HCT116 (cell line): Measurements from ENCODE around the gene MSMO1. TPM values are rescaled to one million over a fixed set of nuclear protein-coding genes. Genes with fewer than 3 reads are reported as not detected.
A peak's percentile ranks its signal among the peaks of the same experiment; 100 is the strongest.

Experiments
- ATAC-seq: fragments of 200-7000 bp; cut with Tn5 transposase; 2 replicates; pipeline ENCODE4 v1.9.1; 2020; ENCODE audit warnings: mild to moderate bottlenecking, moderate library complexity
- BruUV-seq: library from RNA; stranded (reverse); fragments of 400-500 nt; replicated peaks from 2 replicates; lab custom pipeline; 2021; lab: Mats Ljungman, UMichigan
- CTCF ChIA-PET: fragments of 300-600 bp; sonication (Branson Sonifier 250); formaldehyde crosslinking; loops from one replicate; lab custom pipeline; 2021; ENCODE audit warnings: antibody characterized with exemption; lab: Charles Lee
- POLR2A ChIA-PET: fragments of 300-600, 350-600 bp; sonication (Branson Sonifier 250); formaldehyde crosslinking; loops from one replicate; lab custom pipeline; 2021; ENCODE audit warnings: antibody characterized with exemption; lab: Charles Lee
- RAD21 ChIA-PET, 2 experiments: fragments of 300-600 bp; sonication (Branson Sonifier 250); formaldehyde crosslinking; loops; one replicate each; lab custom pipeline; 2023; ENCODE audit warnings: low total read pairs in 2 of 2; ENCODE audit not compliant: uncharacterized antibody in 2 of 2, unreplicated experiment in 2 of 2, low non-redundant PET in 1 of 2; lab: Charles Lee
- DNase-seq: peaks from one replicate; pipeline ENCODE4 v3.0.0-alpha.2; 2010; ENCODE audit warnings: low read depth, low spot score
- H2AFZ ChIP-seq: fragments of 200-600 bp; shearing (Covaris generic), sonication (generic); 2 replicates; pipeline ENCODE4 v1.6.1; 2017; ENCODE audit warnings: low read depth, mixed run types, mixed read lengths, antibody characterized with exemption, low read length; ENCODE audit not compliant: poor library complexity, severe bottlenecking
- H3K27ac ChIP-seq: 2 replicates; pipeline ENCODE4 v1.5.1; 2012; ENCODE audit warnings: low read depth, low read length
- H3K27me3 ChIP-seq: fragments of 200-600 bp; sonication (generic); 2 replicates; pipeline ENCODE4 v1.6.1; 2016; ENCODE audit warnings: mixed run types, low read length, mixed read lengths; ENCODE audit not compliant: insufficient read depth
- H3K36me3 ChIP-seq, 2 experiments: fragments of 200-500 bp in 1 of 2; fragments of 200-600 bp in 1 of 2; sonication (Bioruptor generic) in 1 of 2; sonication (generic) in 1 of 2; 2 replicates each; pipeline versions ENCODE4 v1.5.1 to v1.6.1; 2014 to 2016; ENCODE audit warnings: low read length in 2 of 2, inconsistent platforms in 1 of 2, mixed read lengths in 1 of 2, mixed run types in 1 of 2; ENCODE audit not compliant: insufficient read depth in 2 of 2, control insufficient read depth in 1 of 2
- H3K4me1 ChIP-seq, 2 experiments: fragments of 200-600 bp in 1 of 2; sonication (generic) in 1 of 2; 2 replicates each; pipeline versions ENCODE4 v1.5.1 to v1.6.1; 2012 to 2017; ENCODE audit warnings: low read length in 2 of 2, inconsistent platforms in 1 of 2, mild to moderate bottlenecking in 1 of 2, mixed read lengths in 1 of 2, mixed run types in 1 of 2, moderate library complexity in 1 of 2; ENCODE audit not compliant: insufficient read depth in 2 of 2, control insufficient read depth in 1 of 2
- H3K4me2 ChIP-seq: fragments of 200-600 bp; sonication (generic); 2 replicates; pipeline ENCODE4 v1.6.1; 2017; ENCODE audit warnings: mixed run types, low read length, mixed read lengths
- H3K4me3 ChIP-seq, 2 experiments: fragments of 200-600 bp in 1 of 2; sonication (generic) in 1 of 2; replicated peaks in 1 of 2; 2 replicates each; pipeline ENCODE4 v1.5.1; 2011 to 2016; ENCODE audit warnings: low read length in 2 of 2, control low read depth in 1 of 2, low read depth in 1 of 2, mild to moderate bottlenecking in 1 of 2, mixed read lengths in 1 of 2, mixed run types in 1 of 2
- H3K79me2 ChIP-seq: fragments of 200-600 bp; sonication (generic); 2 replicates; pipeline ENCODE4 v1.6.1; 2017; ENCODE audit warnings: mild to moderate bottlenecking, mixed run types, low read length, moderate library complexity, mixed read lengths; ENCODE audit not compliant: insufficient read depth
- H3K9ac ChIP-seq: fragments of 200-600 bp; sonication (generic); 2 replicates; pipeline ENCODE4 v1.6.1; 2016; ENCODE audit warnings: low read length, mixed read lengths
- H3K9me2 ChIP-seq: fragments of 200-600 bp; sonication (generic), shearing (Covaris generic); 2 replicates; pipeline ENCODE4 v1.6.1; 2017; ENCODE audit warnings: mixed run types, mild to moderate bottlenecking, moderate library complexity; ENCODE audit not compliant: insufficient read depth
- H3K9me3 ChIP-seq, 2 experiments: fragments of 200-500 bp in 1 of 2; fragments of 200-600 bp in 1 of 2; sonication (Bioruptor generic) in 1 of 2; sonication (generic) in 1 of 2; 2 replicates each; pipeline ENCODE4 v1.6.1; 2014 to 2017; ENCODE audit warnings: low read length in 2 of 2, mixed read lengths in 2 of 2, inconsistent platforms in 1 of 2, low read depth in 1 of 2, mild to moderate bottlenecking in 1 of 2, mixed run types in 1 of 2, moderate library complexity in 1 of 2; ENCODE audit not compliant: control insufficient read depth in 1 of 2, insufficient read depth in 1 of 2
- H4K20me1 ChIP-seq: fragments of 200-600 bp; sonication (generic), shearing (Covaris generic); 2 replicates; pipeline ENCODE4 v1.6.1; 2017; ENCODE audit warnings: mixed run types, mild to moderate bottlenecking, moderate library complexity; ENCODE audit not compliant: insufficient read depth
- CEBPB ChIP-seq: IDR thresholded peaks from 2 replicates; pipeline ENCODE4 v1.6.1; 2012; ENCODE audit warnings: low read depth
- CTCF ChIP-seq, 3 experiments: fragments of 200-600 bp in 1 of 3; sonication (generic) in 1 of 3; IDR thresholded peaks in 2 of 3; conservative IDR thresholded peaks in 1 of 3; 2 replicates each; pipeline ENCODE4 v1.5.1; 2012 to 2017; ENCODE audit warnings: low read depth in 2 of 3, low read length in 2 of 3, antibody characterized with exemption in 1 of 3, borderline replicate concordance in 1 of 3, control low read depth in 1 of 3, mild to moderate bottlenecking in 1 of 3, mixed read lengths in 1 of 3, mixed run types in 1 of 3, moderate library complexity in 1 of 3; ENCODE audit not compliant: insufficient read depth in 1 of 3
- EZH2phosphoT487 ChIP-seq: fragments of 200-600 bp; IDR thresholded peaks from 2 replicates; pipeline ENCODE4 v1.6.1; 2018; ENCODE audit warnings: antibody characterized with exemption, borderline replicate concordance
- POLR2A ChIP-seq: IDR thresholded peaks from 2 replicates; pipeline ENCODE4 v1.7.0; 2011; ENCODE audit warnings: borderline replicate concordance; ENCODE audit not compliant: insufficient read depth, insufficient read length; ENCODE audit errors: extremely low read depth
- RAD21 ChIP-seq: IDR thresholded peaks from 2 replicates; pipeline ENCODE4 v1.6.1; 2012; ENCODE audit warnings: low read depth, mild to moderate bottlenecking
- SIN3A ChIP-seq: IDR thresholded peaks from 2 replicates; pipeline ENCODE4 v1.6.1; 2012; ENCODE audit warnings: low read depth
- SRF ChIP-seq: IDR thresholded peaks from 2 replicates; pipeline ENCODE4 v1.6.1; 2012; ENCODE audit warnings: low read depth
- TCF7L2 ChIP-seq: IDR thresholded peaks from 2 replicates; pipeline ENCODE4 v1.7.0; 2011; ENCODE audit warnings: borderline replicate concordance, inconsistent platforms; ENCODE audit not compliant: insufficient read depth, insufficient read length; ENCODE audit errors: extremely low read depth
- ZNF274 ChIP-seq: fragments of 200-500 bp; sonication (Bioruptor generic); IDR thresholded peaks from 2 replicates; pipeline ENCODE4 v1.6.1; 2014; ENCODE audit warnings: mild to moderate bottlenecking, low read depth, low read length, inconsistent platforms
- intact Hi-C: fragments of 100-400 bp; cut with micrococcal nuclease; formaldehyde crosslinking; loops from 2 replicates; pipeline ENCODE4 v1.10.0; 2022
- total RNA-seq: library from RNA; stranded (reverse); gene quantifications from one replicate; pipeline ENCODE4 v1.2.1, GENCODE V29; 2021; ENCODE audit not compliant: unreplicated experiment

The MSMO1 gene
- total RNA-seq, 1 experiment from 2014 or later = 54.5 TPM

- ChIA-PET CTCF (interaction anchor here (1.7 kb wide), 1 partner anchor 9 kb away, joined by 6 read pairs; no protein-coding TSS in a partner anchor), RAD21 (no interaction called here), POLR2A (no interaction called here)
- no peak for DNase-seq
- Histone ChIP-seq H2AFZ (no peak overlapping the region), H3K4me2 (no peak overlapping the region), H3K9ac (no peak overlapping the region), H4K20me1 (no peaks in the 10 kb centered on the region), H3K36me3 (no peaks in the 10 kb centered on the region), H3K27me3 (no peaks in the 10 kb centered on the region), H3K27ac (no peak overlapping the region), H3K79me2 (no peaks in the 10 kb centered on the region), H3K9me2 (no peaks in the 10 kb centered on the region), H3K9me3 (no peaks in the 10 kb centered on the region), H3K4me1 (peaks cover 3 to 15% of the 10 kb centered on the region in 2 experiments; a peak in 3 of 4 replicates), H3K4me3 (no peak overlapping the region)
- BruUV-seq = no TSS peak
- TF ChIP-seq EZH2phosphoT487 = no peak
- TF ChIP-seq ZNF274 = no peak
- no peak for TF ChIP-seq RAD21
- TF ChIP-seq CEBPB = no peak
- TF ChIP-seq CTCF (IDR thresholded peaks at IDR 0.05 in 2 of 3, conservative IDR thresholded peaks at IDR 0.05 in 1 of 3; ENCODE audit: borderline replicate concordance in 1 of 3, insufficient read depth in 1 of 3, low read depth in 2 of 3, low read length in 2 of 3) = no peak
- TF ChIP-seq SRF = no peak
- TF ChIP-seq POLR2A = no peak
- no peak for TF ChIP-seq TCF7L2
- no peak for TF ChIP-seq SIN3A
- intact Hi-C loops = no loop called here
- peak; percentile 34; the same call in 1 of the 2 replicates for ATAC-seq
Measured at GRCh38 chr4:165384598-165384997, 57.1 kb downstream of the MSMO1 start.
